ENCODE results near the gene ADGRG3. TPM values are rescaled to one million over a fixed set of nuclear protein-coding genes. Genes with fewer than 3 reads are reported as not detected.

The ADGRG3 gene
- total RNA-seq, 1 experiment from 2014 or later: 0.46 TPM

DNA sequence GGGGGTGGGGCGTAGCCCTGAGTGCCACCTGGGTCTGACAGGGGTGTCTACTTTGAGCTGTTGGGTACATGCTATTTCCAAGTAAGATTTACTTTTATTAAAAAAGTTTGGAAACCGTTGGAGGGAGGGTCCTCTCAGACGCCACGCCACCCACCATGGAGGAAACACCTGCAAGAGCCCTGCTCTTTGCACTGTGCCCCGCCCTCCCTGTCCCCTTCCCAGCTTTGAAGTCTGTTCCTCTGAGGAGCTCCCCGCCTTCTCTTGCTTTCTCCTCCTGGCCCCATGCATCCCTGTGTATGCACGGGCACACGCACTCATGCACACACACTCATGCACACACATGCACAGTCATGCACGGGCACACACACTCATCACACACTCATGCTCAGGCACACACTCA lies 24.2 kb upstream of the ADGRG3 start:
- no peak overlapping the region for H3K23ac ChIP-seq (ENCODE audit: insufficient read length, low read depth, low read length)
- DNase-seq: no peak
- peaks cover 6 to 14% of the 10 kb centered on the region in 2 experiments for H3K4me1 Mint-ChIP-seq
- H3K18ac ChIP-seq (ENCODE audit: insufficient read length, low read depth, low read length): no peak overlapping the region
- no peak overlapping the region for H2BK12ac ChIP-seq (ENCODE audit: insufficient read length, low read depth, low read length)
- H3K23me2 ChIP-seq (ENCODE audit: insufficient read length, low read depth, low read length, poor library complexity, severe bottlenecking): no peaks in the 10 kb centered on the region
- no peaks in the 10 kb centered on the region for H3K36me3 Mint-ChIP-seq (ENCODE audit: insufficient read depth in 1 of 3, low read depth in 3 of 3)
- no peak overlapping the region for H4K8ac ChIP-seq (replicated peaks; ENCODE audit: insufficient read length, low read depth, low read length)
- H2AFZ ChIP-seq (ENCODE audit: low read length): no peak overlapping the region
- no peak overlapping the region for H3K27ac ChIP-seq (ENCODE audit: insufficient read length, low read depth, low read length)
- H3K79me2 ChIP-seq (ENCODE audit: insufficient read depth, low read length): no peaks in the 10 kb centered on the region
- no peak overlapping the region for H2BK15ac ChIP-seq (ENCODE audit: low read depth, low read length)
- no peak overlapping the region for H2AK5ac ChIP-seq (ENCODE audit: insufficient read length, low read length)
- no peak overlapping the region for H2BK20ac ChIP-seq (ENCODE audit: low read depth, low read length, poor library complexity, severe bottlenecking)
- no peak overlapping the region for H4K91ac ChIP-seq (ENCODE audit: insufficient read length, low read depth, low read length)
- no peak overlapping the region for H3K27ac Mint-ChIP-seq
- H3K9ac ChIP-seq (ENCODE audit: extremely low read depth, insufficient read length, low read length): no peak overlapping the region
- H3K4me3 Mint-ChIP-seq: no peak overlapping the region
- no peaks in the 10 kb centered on the region for H3K27me3 ChIP-seq (ENCODE audit: insufficient read depth, low read length)
- H3K9me3 Mint-ChIP-seq: no peaks in the 10 kb centered on the region
- WGBS (ENCODE audit: extremely low coverage, insufficient read length, low lambda C conversion rate): no CpG with 5 or more reads among the region's 9 CpGs
- H3K4me2 ChIP-seq (ENCODE audit: insufficient read depth, insufficient read length, low read length): no peak overlapping the region
- peaks cover 3% of the 10 kb centered on the region for H4K20me1 ChIP-seq (ENCODE audit: control insufficient read depth, insufficient read depth, insufficient read length)
- H4K5ac ChIP-seq (ENCODE audit: insufficient read length, low read depth, low read length): peak overlapping the region; percentile 7
- H3K27me3 Mint-ChIP-seq (ENCODE audit: low read depth): peaks cover 22% of the 10 kb centered on the region
- no peak for TF ChIP-seq CTCF (conservative IDR thresholded peaks at IDR 0.05)
- H3K4me1 ChIP-seq (ENCODE audit: insufficient read depth, low read length): no peaks in the 10 kb centered on the region
- H3K56ac ChIP-seq (ENCODE audit: insufficient read length, low read depth, low read length): no peak overlapping the region
- H2BK120ac ChIP-seq (ENCODE audit: low read depth, low read length, poor library complexity, severe bottlenecking): no peak overlapping the region
- H3K79me1 ChIP-seq (ENCODE audit: insufficient read depth, low read depth, low read length, poor library complexity, severe bottlenecking): no peaks in the 10 kb centered on the region
- H2BK5ac ChIP-seq (ENCODE audit: insufficient read length, low read length): no peak overlapping the region
- no peak overlapping the region for H3T11ph ChIP-seq (ENCODE audit: low read length)
- no peak overlapping the region for H3K4ac ChIP-seq (ENCODE audit: low read depth, low read length)
- no peaks in the 10 kb centered on the region for H3K9me3 ChIP-seq (ENCODE audit: control insufficient read depth, low read depth, low read length)
- H3K14ac ChIP-seq (ENCODE audit: insufficient read depth, low read length): no peak overlapping the region
